Esophagus (tissue), 2 donors: ENCODE measurements around the gene CMTM8. TPM values are rescaled to one million over a fixed set of nuclear protein-coding genes. Genes with fewer than 3 reads are reported as not detected.

Experiments used
- H3K27ac ChIP-seq, 2 donors: one replicate each; pipeline ENCODE4 v1.5.1; 2013; ENCODE audit warnings: low read depth in 2 of 2, mild to moderate bottlenecking in 2 of 2, inconsistent platforms in 1 of 2, low read length in 1 of 2, moderate library complexity in 1 of 2
- H3K27me3 ChIP-seq, 2 donors: one replicate each; pipeline ENCODE4 v1.6.1; 2013; ENCODE audit warnings: low read length in 2 of 2, control low read depth in 1 of 2, mild to moderate bottlenecking in 1 of 2; ENCODE audit not compliant: insufficient read depth in 2 of 2, control insufficient read depth in 1 of 2
- H3K36me3 ChIP-seq, 2 donors: one replicate each; pipeline ENCODE4 v1.6.1; 2013; ENCODE audit warnings: low read length in 1 of 2; ENCODE audit not compliant: control insufficient read depth in 2 of 2, insufficient read depth in 2 of 2
- H3K4me1 ChIP-seq, 2 donors: one replicate each; pipeline ENCODE4 v1.6.1; 2013; ENCODE audit warnings: low read length in 1 of 2; ENCODE audit not compliant: control insufficient read depth in 2 of 2, insufficient read depth in 2 of 2
- H3K4me3 ChIP-seq, 2 donors: one replicate each; pipeline ENCODE4 v1.5.1; 2013; ENCODE audit warnings: low read length in 2 of 2, mild to moderate bottlenecking in 2 of 2, low read depth in 1 of 2, moderate library complexity in 1 of 2
- H3K9me3 ChIP-seq, 2 donors: one replicate each; pipeline ENCODE4 v1.6.1; 2013; ENCODE audit warnings: mild to moderate bottlenecking in 2 of 2, low read depth in 1 of 2, low read length in 1 of 2, moderate library complexity in 1 of 2; ENCODE audit not compliant: control insufficient read depth in 2 of 2, insufficient read depth in 1 of 2
- WGBS, 2 donors: extraction: QIAGEN DNeasy Blood & Tissue Kit; methylation state at CpG; one replicate each; pipeline ENCODE4 v1.1.7; 2013; 5-methylcytosine and 5-hydroxymethylcytosine counted together
- polyA plus RNA-seq, 2 donors: library from polyadenylated mRNA; stranded (reverse); fragments of 200-250 nt; gene quantifications; one replicate each; pipeline ENCODE4 v1.2.3, GENCODE V29; 2013
- donor health status: healthy with polysubstance abuse.
- donor health status: Bipolar disorder and iron deficiency.

The CMTM8 gene
- polyA plus RNA-seq, 2 donors: 1.1 to 1.7 TPM

- Histone ChIP-seq H3K4me3 (no peak overlapping the region), H3K9me3 (no peaks in the 10 kb centered on the region), H3K4me1 (peaks cover 0 to 5% of the 10 kb centered on the region in 2 donors), H3K27ac (no peak overlapping the region), H3K27me3 (no peaks in the 10 kb centered on the region), H3K36me3 (no peaks in the 10 kb centered on the region)
- WGBS, 2 donors: 76 to 94% methylated on average over 1 of the region's 1 CpG
These were observed 166.2 kb downstream of the CMTM8 start for GRCh38 chr3:32404714-32405113.

GRCh38 chr3:32405155-32405554 lies 166.7 kb downstream of the CMTM8 start:
- Histone ChIP-seq H3K27ac (no peak overlapping the region), H3K27me3 (no peaks in the 10 kb centered on the region), H3K9me3 (no peaks in the 10 kb centered on the region), H3K4me3 (no peak overlapping the region), H3K4me1 (peaks cover 0 to 5% of the 10 kb centered on the region in 2 donors), H3K36me3 (no peaks in the 10 kb centered on the region)
- WGBS, 2 donors: 26 to 40% methylated on average over 2 of the region's 2 CpGs

- 64% methylated on average over 7 of the region's 7 CpGs for WGBS, 2 donors
- Histone ChIP-seq H3K27me3 (no peaks in the 10 kb centered on the region), H3K36me3 (no peaks in the 10 kb centered on the region), H3K9me3 (no peaks in the 10 kb centered on the region), H3K4me1 (peaks cover 0 to 5% of the 10 kb centered on the region in 2 donors), H3K4me3 (no peak overlapping the region), H3K27ac (no peak overlapping the region)
These were observed 167.3 kb downstream of the CMTM8 start for GRCh38 chr3:32405711-32406323.

- Histone ChIP-seq H3K4me1 (peaks cover 0 to 5% of the 10 kb centered on the region in 2 donors), H3K36me3 (no peaks in the 10 kb centered on the region), H3K9me3 (no peaks in the 10 kb centered on the region), H3K27ac (no peak overlapping the region), H3K4me3 (no peak overlapping the region), H3K27me3 (no peaks in the 10 kb centered on the region)
- 50 to 57% methylated on average over 7 of the region's 7 CpGs for WGBS, 2 donors
These were observed 168.3 kb downstream of the CMTM8 start for GRCh38 chr3:32406486-32407408.

- no peaks in the 10 kb centered on the region for H3K9me3 ChIP-seq
- no peak overlapping the region for H3K27ac ChIP-seq
- H3K4me1 ChIP-seq: peaks cover 0 to 5% of the 10 kb centered on the region in 2 donors
- H3K36me3 ChIP-seq: no peaks in the 10 kb centered on the region
- WGBS, 2 donors: 89 to 90% methylated on average over 10 of the region's 10 CpGs
- H3K4me3 ChIP-seq: no peak overlapping the region
- peaks cover 4 to 14% of the 10 kb centered on the region in 2 donors for H3K27me3 ChIP-seq
These were observed 172.1 kb downstream of the CMTM8 start for GRCh38 chr3:32410367-32411246.

GRCh38 chr3:32411442-32411841 lies 173.0 kb downstream of the CMTM8 start:
- no peaks in the 10 kb centered on the region for H3K9me3 ChIP-seq
- H3K4me1 ChIP-seq: peaks cover 0 to 5% of the 10 kb centered on the region in 2 donors
- H3K27me3 ChIP-seq: peaks cover 4 to 14% of the 10 kb centered on the region in 2 donors
- WGBS, 2 donors: 90 to 94% methylated on average over 5 of the region's 5 CpGs
- no peak overlapping the region for H3K4me3 ChIP-seq
- no peaks in the 10 kb centered on the region for H3K36me3 ChIP-seq
- no peak overlapping the region for H3K27ac ChIP-seq

- Histone ChIP-seq H3K4me3 (no peak overlapping the region), H3K4me1 (no peaks in the 10 kb centered on the region), H3K27ac (no peak overlapping the region), H3K36me3 (no peaks in the 10 kb centered on the region), H3K27me3 (peaks cover 4 to 16% of the 10 kb centered on the region in 2 donors), H3K9me3 (no peaks in the 10 kb centered on the region)
- WGBS, 2 donors: 90 to 96% methylated on average over 3 of the region's 3 CpGs
These were observed 174.4 kb downstream of the CMTM8 start for GRCh38 chr3:32412887-32413286.

- Histone ChIP-seq H3K27ac (no peak overlapping the region), H3K36me3 (no peaks in the 10 kb centered on the region), H3K4me3 (no peak overlapping the region), H3K9me3 (no peaks in the 10 kb centered on the region), H3K4me1 (no peaks in the 10 kb centered on the region), H3K27me3 (peaks cover 4 to 20% of the 10 kb centered on the region in 2 donors)
- 53 to 70% methylated on average over 10 of the region's 10 CpGs for WGBS, 2 donors
These were observed 175.5 kb downstream of the CMTM8 start for GRCh38 chr3:32413845-32414521.
